Stimulated activated CD8-positive, alpha-beta memory T cell treated with anti-CD3 and anti-CD28 coated beads, Interleukin-15, amount 100 ng/mL, for 4 hours (primary cell): ENCODE results near the gene ADAMTS18.
"Not testable (repeated sequence)": the region's sequence is repeated elsewhere in the genome, so short reads cannot be mapped to it uniquely, and the experiment has no call there.

ENCODE experiments used
- DNase-seq, 2 donors: peaks; one replicate each; pipeline ENCODE4 v3.0.0-alpha.2; 2020; ENCODE audit warnings: low read depth in 2 of 2

Gene ADAMTS18

GRCh38 chr16:77434530-77435271 is at the start of gene ADAMTS18:
ADAMTS18 (minus strand) TSS chr16:77435034; CDS start chr16:77434695, 339 bp downstream.
- no peak for DNase-seq

DNA sequence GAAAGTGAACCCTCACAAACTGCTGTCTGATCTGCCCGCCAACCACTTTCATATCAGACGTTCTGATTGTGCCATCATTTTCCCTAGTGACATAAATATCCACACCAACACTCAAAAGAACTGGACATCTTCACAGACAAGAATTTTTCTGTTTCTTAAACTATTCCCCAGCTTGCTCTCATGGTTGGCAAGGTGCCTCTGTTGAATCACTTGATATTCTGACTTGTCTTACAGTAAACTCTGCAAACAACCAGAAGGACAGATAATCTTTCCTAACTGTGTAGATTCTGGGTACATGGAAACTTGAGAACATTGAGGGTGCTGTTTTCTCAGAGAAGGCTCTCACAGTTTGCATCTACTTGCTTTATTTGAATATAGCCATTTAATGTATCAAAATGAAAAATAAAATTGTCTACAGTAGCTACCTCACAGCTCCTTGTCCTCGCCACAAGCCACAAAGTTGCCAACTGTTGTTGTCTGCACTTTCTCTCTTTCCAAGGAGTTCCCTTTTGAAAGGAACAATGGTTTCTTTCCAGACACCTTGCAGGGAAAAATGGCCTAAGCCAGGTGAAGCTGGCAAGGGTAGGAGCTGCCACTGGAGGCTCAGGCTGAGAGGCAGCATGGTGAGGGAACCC is 46.0 kb upstream of the ADAMTS18 start:
- no peak for DNase-seq

- no peak for DNase-seq
Observed at GRCh38 chr16:77472262-77472661, 37.4 kb upstream of the ADAMTS18 start.

DNA sequence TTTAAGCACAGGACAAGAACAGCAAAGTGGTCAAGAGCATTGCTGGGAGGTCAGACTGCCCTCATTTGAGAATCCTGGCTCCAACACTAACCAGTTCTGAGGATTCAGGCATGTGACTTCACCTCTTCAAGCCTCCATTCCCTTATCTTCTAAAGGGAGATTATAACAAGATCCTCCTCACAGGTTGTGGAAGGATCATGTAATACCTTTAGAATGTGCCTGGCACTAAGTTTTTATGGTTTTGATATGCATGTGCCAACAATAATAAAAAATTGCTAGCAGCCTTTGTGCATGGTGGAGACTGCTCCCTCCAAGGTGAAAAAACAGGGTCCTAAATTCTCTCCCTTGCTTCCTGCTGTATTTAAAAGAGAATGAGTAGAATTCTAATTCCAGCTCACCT is 36.0 kb upstream of the ADAMTS18 start:
- DNase-seq: no peak

DNA sequence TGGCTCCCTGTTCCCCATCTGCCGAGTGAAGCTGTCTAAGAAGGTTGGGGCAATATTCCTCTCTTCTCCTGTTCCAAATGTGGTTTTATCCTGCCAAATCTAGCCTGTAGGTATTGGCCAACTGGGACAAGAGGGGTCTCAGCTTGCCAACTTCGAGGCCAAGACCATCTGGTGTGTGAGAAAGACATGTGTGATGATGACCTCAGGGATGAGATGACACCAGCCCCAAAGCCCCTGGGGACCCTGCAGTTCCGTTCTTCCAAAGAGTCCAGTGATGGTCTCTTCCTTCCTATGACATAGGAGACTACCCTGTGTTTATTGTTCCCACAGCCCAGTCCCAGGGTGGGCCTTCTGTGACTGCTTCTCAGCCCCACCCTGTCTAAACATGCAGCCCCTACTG is 34.8 kb upstream of the ADAMTS18 start:
- no peak for DNase-seq

- DNase-seq: no peak
Observed at GRCh38 chr16:77468831-77469230, 34.0 kb upstream of the ADAMTS18 start.

DNA sequence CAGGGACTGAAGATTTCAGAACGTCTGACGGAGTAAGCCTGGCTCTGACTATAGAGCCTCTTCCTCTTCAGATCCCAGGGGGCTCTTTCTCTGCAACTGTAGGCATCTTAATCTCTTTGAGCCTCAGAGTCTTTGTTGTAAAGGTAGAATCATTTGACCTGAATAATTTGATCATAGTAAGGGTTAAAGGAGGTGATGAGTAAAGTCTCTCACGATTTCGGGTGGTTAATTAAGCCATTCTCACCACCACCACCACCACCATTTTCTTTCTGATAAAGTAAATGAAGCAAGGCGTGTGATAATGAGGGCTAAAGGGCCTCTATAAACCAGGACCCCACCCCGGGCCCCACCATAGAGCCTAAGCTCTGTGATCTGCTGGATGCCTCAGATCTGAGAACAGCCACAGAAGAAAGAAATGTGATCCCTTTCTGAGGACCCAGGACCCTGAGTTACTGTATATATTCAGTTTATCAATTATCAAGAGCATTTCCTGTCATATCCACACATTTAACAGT is 33.0 kb upstream of the ADAMTS18 start:
- no peak for DNase-seq

DNA sequence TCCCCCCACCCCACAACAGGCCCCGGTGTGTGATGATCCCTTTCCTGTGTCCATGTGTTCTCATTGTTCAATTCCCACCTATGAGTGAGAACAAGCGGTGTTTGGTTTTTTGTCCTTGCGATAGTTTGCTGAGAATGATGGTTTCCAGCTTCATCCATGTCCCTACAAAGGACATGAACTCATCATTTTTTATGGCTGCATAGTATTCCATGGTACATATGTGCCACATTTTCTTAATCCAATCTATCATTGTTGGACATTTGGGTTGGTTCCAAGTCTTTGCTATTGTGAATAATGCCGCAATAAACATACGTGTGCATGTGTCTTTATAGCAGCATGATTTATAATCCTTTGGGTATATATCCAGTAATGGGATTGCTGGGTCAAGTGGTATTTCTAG is 28.8 kb upstream of the ADAMTS18 start:
- DNase-seq: not testable (repeated sequence)

- DNase-seq: no peak
Observed at GRCh38 chr16:77462894-77463293, 28.1 kb upstream of the ADAMTS18 start.

- no peak for DNase-seq
Observed at GRCh38 chr16:77459534-77460254, 24.9 kb upstream of the ADAMTS18 start.

DNA sequence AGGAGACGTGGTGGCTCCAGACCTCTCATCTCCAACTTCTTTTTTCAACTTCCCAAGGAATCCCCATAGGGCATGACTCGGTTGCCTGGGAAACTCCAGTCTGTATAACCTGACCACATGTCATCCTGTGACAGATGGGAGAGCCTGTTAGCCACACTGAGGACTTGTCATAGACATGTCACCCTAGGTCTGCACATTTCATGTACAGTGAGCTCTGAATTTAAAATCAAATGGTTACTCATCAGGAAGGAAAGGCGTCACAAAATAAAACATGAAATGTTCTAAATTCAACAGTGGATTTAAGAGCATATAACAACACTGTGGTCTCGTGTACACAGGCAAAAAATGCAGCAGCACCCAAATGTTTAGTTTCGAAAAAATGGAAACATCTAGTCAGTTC is 22.2 kb upstream of the ADAMTS18 start:
- DNase-seq: no peak

DNA sequence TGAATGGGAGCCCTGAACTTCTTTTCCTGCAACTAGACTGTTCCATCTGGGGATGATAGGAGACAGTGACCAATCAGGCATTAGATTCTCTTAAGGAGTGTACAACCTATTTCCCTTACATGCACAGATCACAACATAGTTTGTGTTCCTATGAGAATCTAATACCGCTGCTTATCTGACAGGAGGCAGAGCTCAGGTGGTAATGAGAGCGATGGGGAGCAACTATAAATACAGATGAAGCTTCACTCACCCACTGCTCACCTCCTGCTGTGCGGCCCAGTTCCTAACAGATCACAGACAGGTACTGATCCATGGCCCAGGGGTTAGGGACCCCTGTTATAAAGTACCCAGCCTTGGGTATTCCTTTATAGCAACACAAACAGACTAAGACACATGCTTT is 17.4 kb upstream of the ADAMTS18 start:
- no peak for DNase-seq

GRCh38 chr16:77450790-77451487 is 16.1 kb upstream of the ADAMTS18 start:
- DNase-seq: no peak

DNA sequence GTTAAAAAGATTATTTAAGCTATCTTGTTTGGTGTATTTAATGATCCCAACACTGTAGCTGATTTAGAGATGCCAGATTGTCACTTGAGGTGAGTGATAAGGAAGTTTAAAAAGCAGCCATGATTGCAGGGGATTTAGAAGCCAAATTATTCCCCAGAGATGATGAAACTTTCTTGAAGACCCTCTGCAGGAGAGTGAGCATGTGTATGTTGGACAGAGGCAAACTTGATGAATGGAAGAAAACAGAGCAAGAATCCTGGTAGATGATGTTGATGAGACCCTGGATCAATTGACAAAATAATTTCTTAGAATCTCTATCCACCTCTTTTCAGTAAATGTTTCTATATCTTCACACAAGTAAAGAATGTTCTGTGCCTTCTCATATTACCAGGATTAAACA is 14.4 kb upstream of the ADAMTS18 start:
- no peak for DNase-seq

GRCh38 chr16:77445324-77445723 is 10.5 kb upstream of the ADAMTS18 start:
- DNase-seq: no peak

- no peak for DNase-seq
Observed at GRCh38 chr16:77444147-77444460, 9.3 kb upstream of the ADAMTS18 start.

DNA sequence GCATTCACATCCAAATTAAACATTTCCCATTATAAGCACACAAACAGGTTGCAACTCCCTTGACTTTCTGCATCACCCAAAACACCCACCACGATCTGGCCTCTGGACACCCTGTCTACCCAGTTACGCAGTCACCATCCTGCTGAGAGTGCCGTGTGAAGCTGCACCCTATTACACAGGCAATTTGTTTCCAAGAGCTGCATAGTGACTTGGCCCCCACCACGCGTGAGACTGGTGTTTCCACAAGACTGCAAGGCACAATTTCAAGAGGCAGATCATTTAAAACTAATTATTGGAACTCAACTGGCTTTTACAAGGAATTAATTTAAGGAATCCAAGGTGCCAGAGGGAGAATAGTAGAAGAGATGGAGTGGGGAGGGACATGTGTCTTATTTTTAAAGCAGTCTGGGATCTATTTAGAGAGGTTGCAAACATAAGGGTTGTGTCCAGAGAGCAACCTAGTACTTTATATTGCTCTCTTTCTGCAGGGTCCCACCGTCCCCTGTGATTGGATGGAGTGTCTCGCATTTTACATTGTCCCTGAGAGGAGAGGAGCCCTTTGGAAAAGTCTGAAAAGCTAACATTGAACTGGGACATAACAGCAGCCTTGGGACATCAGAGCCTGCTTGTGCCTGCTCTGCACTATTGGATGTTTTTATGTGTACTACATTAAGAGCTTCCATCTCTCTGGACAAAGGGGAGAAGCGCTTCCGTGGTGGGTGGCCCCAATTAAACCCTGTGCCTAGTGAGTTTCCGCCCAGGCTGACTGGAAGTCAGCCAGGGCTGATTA is 8.7 kb upstream of the ADAMTS18 start:
- DNase-seq: no peak

DNA sequence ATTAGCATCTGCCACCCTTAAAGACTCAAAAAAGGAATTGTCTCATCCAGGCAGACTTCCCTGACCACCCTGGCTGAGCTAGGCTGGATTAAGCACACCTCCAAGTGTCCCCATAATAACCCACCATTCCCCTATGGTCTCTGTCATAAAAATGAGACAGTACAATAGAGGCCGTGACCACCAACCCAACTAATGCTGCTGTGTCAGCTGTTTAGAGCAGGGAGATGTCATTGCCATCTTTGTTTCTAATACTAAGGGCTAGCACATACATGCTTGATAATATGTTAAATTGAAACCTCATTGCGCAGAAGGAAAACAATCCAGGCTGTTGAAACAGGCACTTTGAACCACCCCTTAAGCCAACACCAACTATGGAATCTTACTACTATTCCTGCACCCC is 7.2 kb upstream of the ADAMTS18 start:
- no peak for DNase-seq

- no peak for DNase-seq
Observed at GRCh38 chr16:77439106-77439505, 4.3 kb upstream of the ADAMTS18 start.

- no peak for DNase-seq
Observed at GRCh38 chr16:77437859-77438258, 3.0 kb upstream of the ADAMTS18 start.

- no peak for DNase-seq
Observed at GRCh38 chr16:77435272-77435820, 512 bp upstream of the ADAMTS18 start.
